ENCODE measurements around the gene ERMP1.

- TF ChIP-seq CTCF (conservative IDR thresholded peaks at IDR 0.05; ENCODE audit: low read depth, low read length) (no peak), EZH2 (IDR thresholded peaks at IDR 0.05; ENCODE audit: low read length, unreplicated experiment) (no peak), EZH2phosphoT487 (IDR thresholded peaks at IDR 0.05; ENCODE audit: borderline replicate concordance, low read length) (no peak)
These were observed 72.6 kb downstream of the ERMP1 start for GRCh38 chr9:5760338-5760737.

All from PC-3 (cell line).